Activated effector memory CD4-positive, alpha-beta T cell treated with anti-CD3 and anti-CD28 coated beads, Interleukin-2, amount 50 U/mL, for 16 hours (primary cell): Measurements from ENCODE around the gene SLC35F5.
"Not testable (repeated sequence)": the region's sequence is repeated elsewhere in the genome, so short reads cannot be mapped to it uniquely, and the experiment has no call there.

Experiments
- DNase-seq: peaks from one replicate; pipeline ENCODE4 v3.0.0-alpha.2; 2020

The SLC35F5 gene

DNA sequence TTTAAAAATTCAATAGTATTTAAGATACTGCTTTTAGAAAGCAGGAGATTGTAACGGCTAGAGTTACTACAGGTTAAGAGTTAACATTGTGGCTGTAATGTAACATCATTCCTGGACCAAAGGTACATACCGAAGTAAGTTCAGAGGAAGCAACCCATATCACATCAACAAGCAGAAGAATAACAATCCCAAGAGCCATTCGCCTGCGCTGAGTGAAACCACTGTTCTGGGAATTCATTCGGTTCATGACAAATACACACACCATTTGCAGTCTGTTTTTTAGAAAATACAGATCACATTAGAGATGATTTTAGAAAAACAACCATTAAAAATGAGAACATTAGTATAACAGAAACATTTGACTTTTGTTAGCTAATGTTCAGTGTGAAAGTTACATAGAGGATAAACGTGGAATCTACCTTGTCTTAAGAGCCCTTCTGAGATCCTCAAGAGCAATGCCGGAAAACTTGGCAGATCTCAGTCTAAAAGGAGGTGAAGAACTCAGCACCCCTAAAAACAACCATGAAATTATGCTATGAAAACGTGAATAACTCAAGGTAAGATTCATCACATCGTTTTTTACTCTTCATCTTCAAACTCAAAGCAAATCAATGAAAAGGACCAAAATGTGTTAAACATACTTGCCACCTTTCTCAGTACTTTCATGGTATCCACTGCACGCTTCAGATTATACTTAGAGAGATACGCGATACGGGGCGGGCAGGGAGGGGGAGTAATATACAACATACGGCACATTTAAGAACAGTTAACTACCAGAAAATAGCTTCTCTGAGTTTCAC, 1.2 kb downstream of the SLC35F5 start:
- DNase-seq, result no peak

DNA sequence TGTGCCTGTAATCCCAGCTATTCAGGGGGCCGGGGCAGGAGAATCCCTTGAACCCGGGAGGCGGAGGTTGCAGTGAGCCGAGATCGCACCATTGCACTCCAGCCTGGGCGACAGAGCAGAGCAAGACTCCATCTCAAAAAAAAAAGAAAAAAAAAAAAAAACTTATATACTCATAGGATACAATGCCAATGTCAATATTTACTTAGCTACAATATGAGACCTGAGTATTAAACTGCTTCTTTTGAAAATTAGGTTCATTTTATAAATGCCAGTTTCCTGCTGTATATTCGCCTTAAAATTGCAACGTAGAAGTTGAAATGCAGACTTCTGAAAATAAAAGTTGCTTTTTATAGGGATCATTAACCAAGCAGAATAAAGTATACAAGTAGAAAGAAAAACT, 2.3 kb downstream of the SLC35F5 start:
- DNase-seq, result no peak

DNA sequence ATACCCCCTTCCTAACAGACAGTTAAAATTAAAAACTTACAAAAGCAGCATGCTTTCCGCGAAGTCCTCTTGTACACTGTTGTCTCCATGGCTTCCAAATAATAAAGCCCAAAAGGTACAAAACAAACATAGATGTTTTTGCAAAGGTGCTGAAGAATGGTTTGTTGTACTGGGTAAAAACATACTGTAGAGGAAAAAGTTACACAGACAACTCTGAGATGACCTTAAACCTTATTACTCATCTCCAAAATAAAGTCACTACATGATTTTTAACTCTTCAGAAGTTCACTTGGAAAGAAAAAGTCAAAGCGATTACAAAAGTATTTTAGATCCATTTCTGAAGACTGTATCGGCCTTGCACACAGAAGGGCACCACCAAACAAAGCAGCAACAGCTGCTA, 6.1 kb downstream of the SLC35F5 start:
- no peak for DNase-seq

DNA sequence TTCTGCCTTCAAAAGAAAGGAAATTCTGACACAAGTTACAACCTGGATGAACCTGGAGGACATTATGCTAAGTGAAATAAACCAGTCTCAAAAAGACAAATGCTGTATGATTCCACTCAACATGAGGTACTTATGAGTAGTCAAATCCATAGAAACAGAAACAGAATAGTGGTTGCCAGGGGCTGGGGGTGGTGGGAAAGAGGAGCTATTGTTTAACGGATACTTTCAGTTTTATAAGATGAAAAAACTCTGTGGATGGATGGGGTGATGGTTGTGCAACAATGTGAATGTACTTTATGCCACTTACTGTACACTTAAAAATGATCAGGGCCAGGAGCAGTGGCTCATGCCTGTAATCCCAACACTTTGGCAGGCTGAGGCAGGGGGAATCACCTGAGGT, 15.4 kb downstream of the SLC35F5 start:
- DNase-seq, result no peak

DNA sequence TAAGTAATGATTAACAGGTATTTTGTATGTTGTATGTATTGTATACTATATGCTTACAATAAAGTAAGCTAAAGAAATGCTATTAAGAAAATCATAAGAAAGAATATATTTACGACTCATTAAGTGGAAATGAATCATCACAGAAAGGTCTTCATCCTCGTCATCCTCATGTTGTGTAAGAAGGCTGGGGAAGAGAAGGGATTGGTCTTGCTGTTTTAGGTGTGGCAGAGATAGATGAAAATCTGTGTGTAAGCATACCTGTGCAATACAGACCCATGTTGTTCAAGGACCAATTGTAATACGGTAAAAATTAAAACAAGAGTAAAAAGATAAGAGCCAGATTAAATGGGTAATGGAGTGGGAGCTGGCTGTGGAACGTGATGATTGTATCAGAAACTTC, 16.6 kb downstream of the SLC35F5 start:
- no peak for DNase-seq

DNA sequence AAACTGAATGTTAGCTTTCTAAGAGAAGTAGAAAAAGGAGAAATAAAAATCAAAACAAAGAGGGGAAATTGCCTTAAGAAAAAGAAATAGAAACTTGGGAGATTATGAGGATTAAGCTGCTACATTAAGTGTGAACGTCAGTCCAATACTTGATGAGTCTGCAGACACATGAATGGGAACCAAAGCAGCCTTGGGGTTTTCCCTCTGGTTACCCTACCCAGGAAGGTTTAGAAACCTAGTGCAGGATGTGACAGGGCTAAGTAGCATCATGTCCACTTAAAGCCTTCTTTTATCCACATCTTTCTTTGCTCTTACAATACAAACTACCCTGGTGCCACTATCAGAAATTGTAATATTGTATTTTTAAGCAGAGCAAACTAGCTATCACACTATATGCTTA, 22.3 kb downstream of the SLC35F5 start:
- no peak for DNase-seq

DNA sequence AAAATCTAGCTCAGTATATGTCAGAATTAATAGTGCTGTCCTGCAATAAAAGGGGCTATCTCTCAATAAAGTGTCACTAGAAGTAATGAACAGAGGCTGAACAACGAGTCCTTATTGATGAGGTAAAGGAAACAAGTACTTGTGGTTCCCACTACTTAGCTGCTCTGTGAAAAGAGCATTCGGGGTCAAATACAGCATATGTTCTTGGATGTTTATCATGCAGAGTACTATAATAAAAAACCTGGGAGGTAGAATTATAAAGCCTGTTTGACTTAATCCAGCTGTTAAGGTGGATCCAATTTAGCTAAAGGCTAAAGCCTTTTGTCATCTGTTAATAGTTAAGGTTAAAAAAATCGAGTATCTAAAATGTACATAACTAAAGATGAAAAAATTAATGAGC, 32.4 kb downstream of the SLC35F5 start:
- no peak for DNase-seq

DNA sequence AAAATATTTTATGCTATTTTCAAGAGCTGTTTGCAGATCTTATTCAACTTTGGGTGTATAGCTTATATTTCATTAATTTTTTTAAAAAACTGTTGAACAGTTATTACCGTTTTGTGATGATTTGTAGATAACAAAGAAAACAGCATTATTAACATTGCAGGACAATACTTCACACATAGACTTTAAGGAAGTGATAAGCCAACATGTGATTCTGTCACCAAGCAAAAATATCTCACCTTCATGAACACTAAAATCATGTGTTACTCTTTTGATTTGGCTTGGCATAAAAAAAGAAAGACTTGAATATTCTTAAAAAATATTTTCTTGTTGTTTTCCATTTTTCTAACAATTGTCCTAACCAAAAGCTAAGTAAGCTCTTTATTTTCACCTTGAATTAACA, 33.0 kb downstream of the SLC35F5 start:
- DNase-seq, result no peak

DNA sequence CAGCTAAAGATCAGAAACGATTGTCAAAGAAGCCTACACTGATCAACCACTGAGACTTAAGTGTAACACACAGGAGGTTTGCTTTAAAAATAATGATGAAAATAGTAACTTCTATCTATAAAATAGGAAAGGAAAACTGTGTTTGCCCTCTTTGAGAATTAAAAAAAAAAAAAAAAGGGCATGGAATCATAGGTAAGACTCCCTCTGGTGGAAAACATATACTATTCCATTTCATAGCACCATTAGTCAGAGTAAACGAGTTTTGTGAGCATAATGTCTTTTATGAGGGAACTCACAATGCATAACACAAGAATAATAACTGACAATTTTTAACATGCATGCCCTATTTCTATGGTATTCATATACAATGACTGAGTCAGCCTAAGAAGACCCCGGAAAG, 36.3 kb downstream of the SLC35F5 start:
- DNase-seq, result no peak

DNA sequence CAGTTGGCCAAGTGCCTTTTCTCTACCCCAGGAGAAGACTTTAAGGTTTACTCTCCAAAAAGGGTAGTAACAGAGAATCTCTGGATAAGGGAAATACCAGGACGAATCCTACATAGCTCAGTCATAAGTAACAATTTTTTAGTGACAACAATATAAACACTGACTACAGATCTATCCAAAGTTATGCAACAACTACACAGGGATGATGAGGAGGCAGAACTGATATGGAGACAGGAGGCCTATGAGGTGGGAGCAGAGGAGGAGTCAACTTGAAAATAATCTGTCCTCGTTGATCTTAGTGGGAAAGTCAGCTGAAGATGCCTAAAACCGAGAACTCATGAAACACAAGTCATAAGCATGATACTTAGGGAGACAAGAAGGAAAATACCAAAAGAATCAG, 40.2 kb downstream of the SLC35F5 start:
- no peak for DNase-seq

DNA sequence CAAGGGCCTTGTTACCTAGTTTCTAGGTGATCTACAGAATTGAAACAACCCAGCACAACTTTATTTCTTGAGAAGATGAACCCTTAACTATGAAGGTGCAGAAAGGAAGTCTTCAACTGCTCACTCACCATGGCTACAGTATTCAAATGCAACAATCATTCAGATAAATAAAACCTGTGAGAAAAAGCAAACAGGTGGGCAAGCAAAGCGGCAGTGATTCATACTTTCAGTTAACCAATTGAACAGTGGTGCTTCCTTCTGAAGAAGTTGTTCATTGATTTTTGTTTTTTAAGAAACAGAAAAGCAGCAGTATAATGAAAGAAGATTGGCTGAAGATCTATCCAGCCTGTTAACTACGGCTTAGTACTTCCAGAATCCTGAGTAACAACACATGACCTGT, 43.5 kb downstream of the SLC35F5 start:
- no peak for DNase-seq

DNA sequence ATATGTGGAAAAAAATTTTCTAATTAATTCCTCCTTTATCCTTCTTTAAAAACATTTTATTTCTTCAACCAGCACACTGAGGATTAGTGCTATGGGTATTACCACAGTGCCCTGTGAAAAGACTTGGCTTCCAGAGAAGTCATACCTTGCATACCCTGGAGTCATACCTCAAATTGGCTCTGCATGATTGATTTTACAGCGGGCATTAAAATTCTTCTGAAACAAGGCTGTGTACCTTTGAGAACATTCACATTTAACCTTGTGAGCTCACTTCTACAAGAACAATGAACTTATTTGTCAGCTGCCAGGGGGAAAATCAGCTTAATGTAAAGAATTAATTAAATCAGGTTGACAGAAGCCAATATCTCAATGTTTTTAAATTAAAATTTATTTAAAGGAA, 44.6 kb downstream of the SLC35F5 start:
- no peak for DNase-seq

DNA sequence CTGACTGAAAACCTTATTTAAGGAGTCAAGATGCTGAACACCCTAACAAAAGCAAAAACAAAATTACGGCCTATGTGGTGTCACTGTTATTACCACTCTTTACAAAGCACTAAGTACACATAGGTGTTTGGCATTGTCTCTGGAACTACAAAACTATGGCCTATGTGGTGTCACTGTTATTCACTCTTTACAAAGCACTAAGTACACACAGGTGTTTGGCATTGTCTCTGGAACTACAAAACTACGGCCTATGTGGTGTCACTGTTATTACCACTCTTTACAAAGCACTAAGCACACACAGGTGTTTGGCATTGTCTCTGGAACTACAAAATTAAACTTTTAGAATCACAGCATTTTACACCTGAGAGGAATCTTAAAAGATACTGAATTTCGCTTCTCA, 47.4 kb downstream of the SLC35F5 start:
- no peak for DNase-seq

DNA sequence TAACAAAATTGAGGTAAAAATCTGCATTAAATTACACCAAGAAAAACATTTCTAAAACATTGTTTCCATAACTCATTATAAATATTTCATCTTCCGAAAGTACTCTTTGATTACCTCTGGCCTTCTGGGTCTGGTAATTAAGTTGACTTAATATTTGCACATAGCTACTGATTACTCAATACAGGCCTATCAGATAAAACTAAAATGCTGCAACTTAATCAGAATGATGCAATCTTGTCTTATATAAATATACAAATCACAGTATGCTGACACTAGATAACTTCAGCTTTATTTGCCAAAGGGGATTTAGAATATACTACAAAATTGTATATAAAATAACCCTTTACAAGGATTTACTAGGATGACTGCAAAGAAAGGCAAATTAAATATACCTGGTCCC, 49.3 kb downstream of the SLC35F5 start:
- DNase-seq, result no peak

DNA sequence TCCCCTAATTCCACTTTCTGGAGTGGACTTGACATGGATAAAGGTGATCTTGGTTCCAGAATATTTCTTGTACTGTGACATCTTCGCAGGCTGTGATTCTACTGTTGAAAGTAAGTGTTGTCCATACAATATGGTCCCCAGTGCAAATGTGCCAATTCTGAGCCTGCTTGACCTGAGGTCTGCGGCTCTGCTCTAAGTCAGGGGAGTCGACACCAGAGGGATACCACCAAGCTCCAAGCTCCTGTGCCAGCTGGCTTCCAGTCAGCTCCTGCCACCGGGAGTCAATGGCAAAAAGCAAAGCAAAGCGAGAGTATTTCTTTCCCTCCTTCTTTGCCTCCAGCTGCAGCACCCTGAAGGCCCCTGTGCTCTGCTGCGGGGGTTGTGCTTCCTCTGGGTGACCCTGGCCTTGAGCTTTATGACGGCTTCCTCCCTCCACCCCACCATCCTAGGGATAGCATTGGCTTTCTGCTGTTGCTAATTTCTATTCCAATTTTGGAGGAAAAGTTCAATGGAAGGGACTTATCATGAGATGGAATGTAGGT, 50.4 kb downstream of the SLC35F5 start:
- no peak for DNase-seq

DNA sequence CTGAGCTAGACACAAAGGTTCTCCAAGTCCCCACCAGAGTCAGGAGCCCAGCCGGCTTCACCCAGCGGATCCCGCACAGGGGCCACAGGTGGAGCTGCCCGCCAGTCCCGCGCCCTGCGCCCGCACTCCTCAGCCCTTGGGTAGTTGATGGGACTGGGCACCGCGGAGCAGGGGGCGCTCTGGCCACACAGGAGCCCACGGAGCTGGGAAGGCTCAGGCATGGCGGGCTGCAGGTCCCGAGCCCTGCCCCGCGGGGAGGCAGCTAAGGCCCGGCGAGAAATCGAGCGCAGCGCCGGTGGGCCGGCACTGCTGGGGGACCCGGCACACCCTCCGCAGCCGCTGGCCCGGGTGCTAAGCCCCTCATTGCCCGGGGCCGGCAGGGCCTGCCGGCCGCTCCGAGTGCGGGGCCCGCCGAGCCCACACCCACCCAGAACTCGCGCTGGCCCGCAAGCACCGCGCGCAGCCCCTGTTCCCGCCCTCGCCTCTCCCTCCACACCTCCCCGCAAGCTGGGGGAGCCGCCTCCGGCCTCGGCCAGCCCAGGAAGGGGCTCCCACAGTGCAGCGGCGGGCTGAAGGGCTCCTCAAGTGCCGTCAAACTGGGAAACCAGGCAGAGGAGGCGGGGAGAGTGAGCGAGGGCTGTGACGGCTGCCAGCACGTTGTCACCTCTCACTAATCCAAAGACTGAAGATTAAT, 52.0 kb downstream of the SLC35F5 start:
- not testable (repeated sequence) for DNase-seq

DNA sequence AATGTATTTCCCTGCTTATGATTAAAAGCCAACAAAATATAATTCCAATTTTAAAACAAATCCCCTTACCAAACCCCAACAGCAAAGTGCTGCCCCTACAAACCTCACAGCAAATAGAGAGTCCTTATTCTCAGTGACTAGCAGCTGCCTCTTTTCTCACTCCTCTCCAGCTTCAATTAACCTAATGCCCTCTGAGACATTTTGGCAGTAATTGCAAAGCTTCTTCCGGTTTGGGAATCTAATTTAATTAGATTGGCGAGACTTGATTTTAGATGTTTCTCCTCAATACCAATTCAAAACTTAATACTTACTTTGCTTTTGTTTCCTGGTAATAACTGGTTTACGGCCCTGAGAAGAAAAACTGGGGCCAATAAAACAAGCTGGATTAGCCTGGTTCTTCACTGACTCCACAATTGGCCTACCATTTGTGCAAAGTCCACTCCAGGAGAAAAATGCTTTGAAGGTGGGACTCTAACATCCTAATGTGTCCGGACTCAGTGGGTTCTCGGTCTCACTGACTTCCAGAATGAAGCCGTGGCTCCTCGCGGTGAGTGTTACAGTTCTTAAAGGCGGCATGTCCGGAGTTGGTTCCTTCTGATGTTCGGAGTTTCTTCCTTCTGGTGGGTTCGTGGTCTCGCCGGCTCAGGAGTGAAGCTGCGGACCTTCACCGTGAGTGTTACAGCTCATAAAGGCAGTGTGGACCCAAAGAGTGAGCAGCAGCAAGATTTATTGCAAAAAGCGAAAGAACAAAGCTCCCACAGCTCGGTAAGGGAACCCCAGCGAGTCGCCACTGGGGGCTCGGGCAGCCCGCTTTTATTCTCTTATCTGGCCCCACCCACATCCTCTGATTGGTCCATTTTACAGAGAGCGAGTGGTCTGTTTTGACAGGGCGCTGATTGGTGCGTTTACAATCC, 52.8 kb downstream of the SLC35F5 start:
- no peak for DNase-seq

DNA sequence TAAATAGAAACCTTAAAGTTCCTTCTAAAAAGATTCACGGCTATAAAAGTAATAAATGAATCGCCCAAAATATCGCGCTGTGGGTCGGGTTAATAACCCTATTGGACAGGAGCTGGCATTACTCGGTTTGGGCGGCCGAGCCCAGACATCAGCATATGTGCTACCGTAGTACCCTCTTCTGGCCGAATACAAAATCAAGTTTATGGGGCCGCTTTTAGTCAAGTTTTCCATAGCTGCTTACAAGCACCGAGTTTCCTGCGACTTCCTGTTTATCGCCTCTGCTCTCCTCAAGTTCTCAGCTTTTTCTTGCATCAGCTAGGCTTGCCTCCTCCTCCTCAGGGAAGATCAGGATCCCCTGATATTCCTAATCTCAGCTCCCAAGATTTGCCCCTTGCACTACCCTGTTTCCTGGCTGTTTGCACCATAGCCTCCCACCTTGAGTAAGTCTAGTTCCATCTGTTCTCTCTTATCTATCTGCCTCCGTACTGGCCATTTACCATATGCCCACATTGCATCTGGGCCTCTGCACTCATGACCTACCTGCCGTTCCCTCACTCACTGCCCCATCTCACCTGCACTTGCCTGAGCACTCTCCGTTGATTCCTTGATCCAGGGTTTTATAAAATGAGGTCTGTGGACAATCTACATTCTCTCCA, 56.1 kb downstream of the SLC35F5 start:
- peak; percentile 78 for DNase-seq

DNA sequence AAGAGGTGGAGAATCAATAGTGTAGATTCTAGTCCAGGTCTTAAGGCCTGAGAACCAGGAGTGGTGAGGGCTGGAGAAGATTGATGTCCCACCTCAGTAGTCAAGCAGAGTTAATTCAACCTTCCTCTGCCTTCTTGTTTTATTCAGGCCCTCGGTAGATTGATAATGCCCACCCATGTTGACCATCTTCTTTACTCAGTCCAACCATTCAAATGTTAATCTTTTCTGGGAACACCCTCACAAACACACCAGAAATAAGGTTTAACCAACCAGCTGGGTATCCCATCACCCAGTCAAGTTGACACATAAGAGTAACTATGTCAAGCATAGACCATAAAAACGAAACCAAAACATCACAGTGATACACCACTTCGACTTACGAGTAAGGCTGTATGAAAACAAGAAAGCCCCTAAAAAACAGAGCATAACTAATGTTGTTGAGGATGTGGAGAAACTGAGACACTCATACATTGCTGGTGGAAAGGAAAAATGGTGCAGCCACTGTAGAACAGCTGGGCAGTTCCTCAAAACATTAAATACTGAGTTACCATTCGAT, 57.5 kb downstream of the SLC35F5 start:
- no peak for DNase-seq

DNA sequence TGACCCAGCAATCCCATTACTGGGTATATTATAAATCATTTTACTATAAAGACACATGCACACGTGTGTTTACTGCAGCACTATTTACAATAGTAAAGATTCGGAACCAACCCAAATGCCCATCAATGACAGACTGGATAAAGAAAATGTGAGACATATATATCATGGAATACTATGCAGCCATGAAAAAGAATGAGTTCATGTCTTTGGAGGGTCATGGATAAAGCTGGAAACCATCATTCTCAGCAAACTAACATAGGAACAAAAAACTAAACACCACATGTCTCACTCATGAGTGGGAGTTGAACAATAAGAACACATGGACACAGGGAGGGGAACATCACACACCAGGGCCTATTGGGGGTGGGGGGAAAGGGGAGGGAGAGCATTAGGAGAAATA, 58.2 kb downstream of the SLC35F5 start:
- DNase-seq, result not testable (repeated sequence)

DNA sequence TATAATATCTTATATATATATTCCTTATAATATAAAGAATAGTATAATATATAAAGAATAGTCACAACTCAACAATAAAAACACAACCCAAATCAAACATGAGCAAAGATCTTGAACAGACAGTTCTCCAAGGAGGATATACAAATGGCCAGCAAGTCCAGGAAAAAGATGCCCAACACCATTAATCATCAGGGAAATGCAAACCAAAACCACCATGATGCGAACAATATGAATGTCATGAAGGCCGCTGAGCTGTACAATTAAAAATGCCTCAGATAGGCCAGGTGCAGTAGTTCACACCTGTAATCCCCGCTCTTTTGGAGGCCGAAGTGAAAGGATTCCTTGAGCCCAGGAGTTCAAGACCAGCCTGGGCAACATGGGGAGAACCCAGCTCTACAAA, 58.9 kb downstream of the SLC35F5 start:
- no peak for DNase-seq

DNA sequence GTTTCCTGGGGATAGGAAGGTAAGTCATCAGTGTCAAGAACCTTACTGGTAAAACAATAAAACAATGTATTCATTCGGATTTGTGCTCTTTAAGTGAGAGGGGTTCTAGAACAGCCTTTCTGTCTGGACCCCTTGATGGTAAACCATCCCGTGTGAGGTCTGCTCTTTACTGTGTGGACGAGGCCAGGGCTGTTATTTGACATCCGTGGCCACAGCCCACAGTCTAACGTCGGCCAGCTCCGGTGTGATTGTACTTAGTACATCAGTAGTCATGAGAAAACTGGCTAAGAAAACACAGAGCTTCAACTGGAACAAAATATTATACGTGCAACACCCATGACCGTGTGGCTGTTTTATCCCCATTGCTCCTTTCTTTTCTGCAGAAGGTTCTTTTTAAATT, 62.0 kb downstream of the SLC35F5 start:
- DNase-seq, result no peak
